Esophagus squamous epithelium (tissue), 4 donors: ENCODE results near the gene VANGL2.

Experiments used
- POLR2A ChIP-seq, 4 donors: fragments of 450-650 bp; IDR thresholded peaks; one replicate each; pipeline ENCODE4 v1.6.1; 2017; ENCODE audit warnings: antibody characterized with exemption in 4 of 4, mild to moderate bottlenecking in 4 of 4, moderate library complexity in 3 of 4
- TF ChIP-seq, protein P1 (sequence below), 6 experiments: fragments of 450-650 bp in 4 of 6; fragments of 200-600 bp in 2 of 6; sonication (generic) in 2 of 6; IDR thresholded peaks; one replicate each; pipeline ENCODE4 v1.5.1; 2016 to 2019; ENCODE audit warnings: antibody characterized with exemption in 6 of 6, mild to moderate bottlenecking in 4 of 6, moderate library complexity in 4 of 6

DNA sequence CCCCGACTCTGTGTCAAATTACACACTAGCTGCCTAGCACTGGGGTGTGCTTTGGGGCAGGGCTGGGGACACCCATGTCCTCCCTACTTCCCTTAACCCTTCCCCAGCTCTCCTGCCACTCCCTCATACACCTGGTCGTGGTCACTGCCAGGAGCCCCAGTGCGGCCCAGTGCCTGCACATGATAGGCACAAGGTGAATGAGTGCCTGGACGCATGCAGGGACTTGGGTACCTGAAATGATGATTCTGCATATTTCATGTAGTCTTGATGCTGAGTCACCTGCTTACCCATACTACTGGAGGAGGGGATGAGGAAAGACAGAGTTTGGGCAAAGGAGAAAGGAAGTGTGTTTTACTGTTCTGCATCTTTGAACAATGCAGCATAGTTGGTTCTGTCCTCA is 1.5 kb upstream of the VANGL2 start:
- TF ChIP-seq, protein P1, sequence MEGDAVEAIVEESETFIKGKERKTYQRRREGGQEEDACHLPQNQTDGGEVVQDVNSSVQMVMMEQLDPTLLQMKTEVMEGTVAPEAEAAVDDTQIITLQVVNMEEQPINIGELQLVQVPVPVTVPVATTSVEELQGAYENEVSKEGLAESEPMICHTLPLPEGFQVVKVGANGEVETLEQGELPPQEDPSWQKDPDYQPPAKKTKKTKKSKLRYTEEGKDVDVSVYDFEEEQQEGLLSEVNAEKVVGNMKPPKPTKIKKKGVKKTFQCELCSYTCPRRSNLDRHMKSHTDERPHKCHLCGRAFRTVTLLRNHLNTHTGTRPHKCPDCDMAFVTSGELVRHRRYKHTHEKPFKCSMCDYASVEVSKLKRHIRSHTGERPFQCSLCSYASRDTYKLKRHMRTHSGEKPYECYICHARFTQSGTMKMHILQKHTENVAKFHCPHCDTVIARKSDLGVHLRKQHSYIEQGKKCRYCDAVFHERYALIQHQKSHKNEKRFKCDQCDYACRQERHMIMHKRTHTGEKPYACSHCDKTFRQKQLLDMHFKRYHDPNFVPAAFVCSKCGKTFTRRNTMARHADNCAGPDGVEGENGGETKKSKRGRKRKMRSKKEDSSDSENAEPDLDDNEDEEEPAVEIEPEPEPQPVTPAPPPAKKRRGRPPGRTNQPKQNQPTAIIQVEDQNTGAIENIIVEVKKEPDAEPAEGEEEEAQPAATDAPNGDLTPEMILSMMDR (IDR thresholded peaks at IDR 0.05), result no peak
- no peak for TF ChIP-seq POLR2A (IDR thresholded peaks at IDR 0.05)
